Natural killer cell (primary cell): Measurements from ENCODE around the gene FAM83F. TPM values are rescaled to one million over a fixed set of nuclear protein-coding genes. Genes with fewer than 3 reads are reported as not detected.

Experiments
- ATAC-seq, 3 donors: fragments of 150-1000 bp in 2 of 3; fragments of 200-7000 bp in 1 of 3; cut with Tn5 transposase; 1 replicate in 1 of 3; 2 replicates in 2 of 3; pipeline ENCODE4 v1.10.0; 2021; ENCODE audit warnings: mild to moderate bottlenecking in 2 of 3, moderate library complexity in 2 of 3
- DNase-seq, 2 donors: peaks; one replicate each; pipeline versions ENCODE4 v3.0.0 to v3.0.0-alpha.2; 2013 to 2021; ENCODE audit warnings: mixed read lengths in 1 of 2
- H3K27ac ChIP-seq: one replicate; pipeline ENCODE4 v1.5.1; 2013; ENCODE audit warnings: mild to moderate bottlenecking, low read length
- H3K27me3 ChIP-seq: one replicate; pipeline ENCODE4 v1.6.1; 2013; ENCODE audit warnings: low read length; ENCODE audit not compliant: control insufficient read depth, insufficient read depth
- H3K36me3 ChIP-seq: one replicate; pipeline ENCODE4 v1.6.1; 2013; ENCODE audit warnings: low read length; ENCODE audit not compliant: control insufficient read depth, insufficient read depth
- H3K4me1 ChIP-seq: one replicate; pipeline ENCODE4 v1.6.1; 2013; ENCODE audit warnings: low read length; ENCODE audit not compliant: control insufficient read depth, insufficient read depth
- H3K4me3 ChIP-seq: one replicate; pipeline ENCODE4 v1.5.1; 2013; ENCODE audit warnings: low read length
- H3K9me3 ChIP-seq: one replicate; pipeline ENCODE4 v1.6.1; 2013; ENCODE audit warnings: low read length; ENCODE audit not compliant: control insufficient read depth, insufficient read depth
- H3K27ac Mint-ChIP-seq, 2 donors: one replicate each; pipeline ENCODE4 v1.8.0; 2022; ENCODE audit warnings: mild to moderate bottlenecking in 2 of 2, mixed read lengths in 2 of 2, moderate library complexity in 1 of 2
- H3K27me3 Mint-ChIP-seq, 2 donors: one replicate each; pipeline ENCODE4 v1.8.0; 2022; ENCODE audit warnings: low read depth in 2 of 2, mixed read lengths in 2 of 2
- H3K36me3 Mint-ChIP-seq: one replicate; pipeline ENCODE4 v1.8.0; 2022; ENCODE audit warnings: mixed read lengths
- H3K4me1 Mint-ChIP-seq, 2 donors: one replicate each; pipeline ENCODE4 v1.8.0; 2022; ENCODE audit warnings: mixed read lengths in 2 of 2
- H3K4me3 Mint-ChIP-seq: one replicate; pipeline ENCODE4 v1.8.0; 2022; ENCODE audit warnings: mild to moderate bottlenecking, moderate library complexity, mixed read lengths
- H3K9me3 Mint-ChIP-seq, 2 donors: one replicate each; pipeline ENCODE4 v1.8.0; 2022; ENCODE audit warnings: mixed read lengths in 2 of 2
- CTCF ChIP-seq: fragments of 200-600 bp; IDR thresholded peaks from one replicate; pipeline ENCODE4 v1.8.0; 2022; ENCODE audit warnings: antibody characterized with exemption
- WGBS: methylation state at CpG from one replicate; pipeline ENCODE4 v1.1.7; 2013; ENCODE audit warnings: missing lambda C conversion rate; ENCODE audit not compliant: insufficient coverage; 5-methylcytosine and 5-hydroxymethylcytosine counted together
- intact Hi-C: fragments of 100-400 bp; cut with micrococcal nuclease; formaldehyde crosslinking; loops from one replicate; pipeline ENCODE4 v1.14.2; 2022
- total RNA-seq, 4 donors: library from RNA; stranded (reverse); fragments of 120-200 nt in 1 of 4; gene quantifications; one replicate each; pipeline versions ENCODE4 v1.2.3 to v1.2.4, GENCODE V29; 2013 to 2022

FAM83F gene
- total RNA-seq, 3 donors from 2014 or later (not counting 1 experiment from before 2014, with no cell fraction given), result 1.0 to 7.5 TPM; not detected in 1

- no CpG with 5 or more reads among the region's 1 CpG for WGBS
- no peaks in the 10 kb centered on the region for H3K36me3 ChIP-seq
- Mint-ChIP-seq H3K27ac (peak overlapping the region; percentile 55 to 63), H3K4me3 (peak overlapping the region; percentile 26), H3K9me3 (no peaks in the 10 kb centered on the region), H3K36me3 (no peaks in the 10 kb centered on the region), H3K4me1 (peaks cover 41 to 54% of the 10 kb centered on the region in 2 donors), H3K27me3 (no peaks in the 10 kb centered on the region)
- DNase-seq (no peak), ATAC-seq (no peak)
- no peak for TF ChIP-seq CTCF
- no peaks in the 10 kb centered on the region for H3K27me3 ChIP-seq
- H3K9me3 ChIP-seq, result no peaks in the 10 kb centered on the region
- intact Hi-C loops, result no loop called here
- H3K4me3 ChIP-seq, result no peak overlapping the region
- no peak overlapping the region for H3K27ac ChIP-seq
- H3K4me1 ChIP-seq, result peaks cover 28% of the 10 kb centered on the region
Measured at GRCh38 chr22:40077646-40078016, 82.9 kb downstream of the FAM83F start.

- H3K4me1 Mint-ChIP-seq, result peaks cover 20 to 30% of the 10 kb centered on the region in 2 donors
- no peak for DNase-seq
- Histone ChIP-seq H3K36me3 (no peaks in the 10 kb centered on the region), H3K9me3 (no peaks in the 10 kb centered on the region), H3K27ac (no peak overlapping the region), H3K27me3 (no peaks in the 10 kb centered on the region), H3K4me3 (no peak overlapping the region), H3K4me1 (peaks cover 20% of the 10 kb centered on the region)
- no peak overlapping the region for H3K27ac Mint-ChIP-seq
- no peaks in the 10 kb centered on the region for H3K36me3 Mint-ChIP-seq
- ATAC-seq, result peak; percentile 68 to 77 (median 72)
- no peak for TF ChIP-seq CTCF
- intact Hi-C loops, result loop anchor here (5.0 kb wide), 1 partner anchor 46 kb away; no protein-coding TSS in a partner anchor
- WGBS, result 65% methylated on average over 5 of the region's 5 CpGs
- H3K4me3 Mint-ChIP-seq, result no peak overlapping the region
- H3K27me3 Mint-ChIP-seq, result no peaks in the 10 kb centered on the region
- no peaks in the 10 kb centered on the region for H3K9me3 Mint-ChIP-seq
Measured at GRCh38 chr22:40081662-40082061, 86.9 kb downstream of the FAM83F start.

GRCh38 chr22:40082184-40082583 lies 87.4 kb downstream of the FAM83F start:
- no peaks in the 10 kb centered on the region for H3K9me3 ChIP-seq
- H3K4me3 ChIP-seq, result no peak overlapping the region
- WGBS, result 96% methylated on average over 1 of the region's 1 CpG
- Mint-ChIP-seq H3K4me1 (peaks cover 17 to 28% of the 10 kb centered on the region in 2 donors), H3K9me3 (no peaks in the 10 kb centered on the region), H3K27me3 (no peaks in the 10 kb centered on the region), H3K4me3 (no peak overlapping the region), H3K27ac (no peak overlapping the region), H3K36me3 (no peaks in the 10 kb centered on the region)
- H3K27me3 ChIP-seq, result no peaks in the 10 kb centered on the region
- no peaks in the 10 kb centered on the region for H3K36me3 ChIP-seq
- peaks cover 15% of the 10 kb centered on the region for H3K4me1 ChIP-seq
- no peak overlapping the region for H3K27ac ChIP-seq
- DNase-seq, result no peak
- no peak for TF ChIP-seq CTCF
- no peak for ATAC-seq
- intact Hi-C loops, result loop anchor here (5.0 kb wide), 1 partner anchor 45 kb away; no protein-coding TSS in a partner anchor

- no peaks in the 10 kb centered on the region for H3K27me3 Mint-ChIP-seq
- DNase-seq (no peak), ATAC-seq (no peak)
- H3K27me3 ChIP-seq, result no peaks in the 10 kb centered on the region
- H3K9me3 ChIP-seq, result no peaks in the 10 kb centered on the region
- peaks cover 17% of the 10 kb centered on the region for H3K4me1 ChIP-seq
- H3K36me3 Mint-ChIP-seq, result no peaks in the 10 kb centered on the region
- no peak for TF ChIP-seq CTCF
- no peak overlapping the region for H3K27ac ChIP-seq
- WGBS, result 95% methylated on average over 3 of the region's 3 CpGs
- H3K4me1 Mint-ChIP-seq, result peaks cover 14 to 24% of the 10 kb centered on the region in 2 donors
- H3K4me3 Mint-ChIP-seq, result no peak overlapping the region
- no peaks in the 10 kb centered on the region for H3K36me3 ChIP-seq
- no peak overlapping the region for H3K27ac Mint-ChIP-seq
- H3K4me3 ChIP-seq, result no peak overlapping the region
- H3K9me3 Mint-ChIP-seq, result no peaks in the 10 kb centered on the region
- intact Hi-C loops, result loop anchor here (5.0 kb wide), 1 partner anchor 44 kb away; no protein-coding TSS in a partner anchor
Measured at GRCh38 chr22:40083794-40084193, 89.0 kb downstream of the FAM83F start.
